ENCODE measurements around the gene NPTN. TPM values are rescaled to one million over a fixed set of nuclear protein-coding genes. Genes with fewer than 3 reads are reported as not detected.

The NPTN gene
- total RNA-seq, 1 experiment from 2014 or later, result 190 TPM

DNA sequence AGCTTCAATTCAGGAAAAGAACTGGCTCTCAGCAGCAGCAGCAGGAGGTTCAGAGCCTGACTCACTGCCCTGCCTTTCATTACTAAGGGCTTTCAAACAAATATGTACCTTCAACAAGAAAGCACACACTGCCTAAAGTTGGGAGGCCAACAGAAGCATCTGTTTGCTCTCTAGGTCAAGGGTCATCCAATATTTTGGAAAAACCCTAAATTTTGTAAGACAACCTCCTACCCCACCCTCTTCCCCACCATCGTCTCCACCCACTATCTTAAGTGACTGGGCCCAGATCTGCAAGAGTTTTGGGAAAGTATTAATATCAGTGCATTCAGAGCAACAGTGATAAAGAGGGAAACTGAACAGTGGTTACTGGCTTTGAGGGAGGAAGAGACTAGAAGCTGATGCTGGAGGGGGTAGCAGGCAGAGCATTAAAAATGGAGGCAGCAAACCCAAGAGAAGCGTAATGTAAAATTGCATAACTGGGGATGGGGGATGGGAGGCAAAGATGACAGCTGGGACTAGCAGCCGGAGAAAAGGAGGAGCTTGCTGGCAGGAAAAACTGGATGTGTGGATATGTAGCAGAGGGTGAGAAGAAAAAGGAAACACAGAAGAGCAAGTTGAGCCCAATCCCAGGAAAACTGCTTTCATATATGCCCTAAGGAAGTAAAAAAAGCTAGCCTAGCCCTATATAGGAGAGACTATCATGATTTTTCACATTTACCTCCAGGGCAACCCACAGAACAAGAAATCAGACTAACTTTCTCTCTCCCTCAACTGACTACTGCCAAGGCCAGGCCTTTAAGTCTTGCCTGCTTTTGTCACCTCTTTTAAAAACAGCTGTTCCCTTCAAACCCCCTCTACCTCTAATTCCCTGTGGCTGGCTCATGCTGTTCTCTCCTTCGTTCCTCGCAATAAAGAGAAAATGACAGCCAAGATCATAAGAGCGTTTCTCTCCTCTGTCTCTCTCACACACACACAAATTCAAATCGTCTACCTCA lies 31.4 kb downstream of the NPTN start:
- H3K36me3 Mint-ChIP-seq (ENCODE audit: insufficient read depth, unreplicated experiment), result no peaks in the 10 kb centered on the region
- no TSS peak for BruUV-seq (replicated peaks)
- H3K27ac Mint-ChIP-seq (ENCODE audit: unreplicated experiment), result no peak overlapping the region
- H3K4me1 Mint-ChIP-seq (ENCODE audit: low read depth, unreplicated experiment), result peaks cover 12% of the 10 kb centered on the region
- no peaks in the 10 kb centered on the region for H3K9me3 Mint-ChIP-seq (ENCODE audit: low read depth, unreplicated experiment)
- intact Hi-C loops (cut with micrococcal nuclease; ENCODE audit: unreplicated experiment), result no loop called here
- CTCF ChIA-PET, result interaction anchor here (0.8 to 1.6 kb wide), 4 partner anchors 12 to 188 kb away, joined by 3 to 4 read pairs (median 4); no protein-coding TSS in a partner anchor
- H3K27me3 Mint-ChIP-seq (ENCODE audit: unreplicated experiment), result no peaks in the 10 kb centered on the region
- H3K4me3 Mint-ChIP-seq (ENCODE audit: low read depth, unreplicated experiment), result no peak overlapping the region
- TF ChIP-seq, protein P1, sequence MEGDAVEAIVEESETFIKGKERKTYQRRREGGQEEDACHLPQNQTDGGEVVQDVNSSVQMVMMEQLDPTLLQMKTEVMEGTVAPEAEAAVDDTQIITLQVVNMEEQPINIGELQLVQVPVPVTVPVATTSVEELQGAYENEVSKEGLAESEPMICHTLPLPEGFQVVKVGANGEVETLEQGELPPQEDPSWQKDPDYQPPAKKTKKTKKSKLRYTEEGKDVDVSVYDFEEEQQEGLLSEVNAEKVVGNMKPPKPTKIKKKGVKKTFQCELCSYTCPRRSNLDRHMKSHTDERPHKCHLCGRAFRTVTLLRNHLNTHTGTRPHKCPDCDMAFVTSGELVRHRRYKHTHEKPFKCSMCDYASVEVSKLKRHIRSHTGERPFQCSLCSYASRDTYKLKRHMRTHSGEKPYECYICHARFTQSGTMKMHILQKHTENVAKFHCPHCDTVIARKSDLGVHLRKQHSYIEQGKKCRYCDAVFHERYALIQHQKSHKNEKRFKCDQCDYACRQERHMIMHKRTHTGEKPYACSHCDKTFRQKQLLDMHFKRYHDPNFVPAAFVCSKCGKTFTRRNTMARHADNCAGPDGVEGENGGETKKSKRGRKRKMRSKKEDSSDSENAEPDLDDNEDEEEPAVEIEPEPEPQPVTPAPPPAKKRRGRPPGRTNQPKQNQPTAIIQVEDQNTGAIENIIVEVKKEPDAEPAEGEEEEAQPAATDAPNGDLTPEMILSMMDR (IDR thresholded peaks at IDR 0.05; ENCODE audit: unreplicated experiment), result no peak
- peak; percentile 15 for DNase-seq

DNA sequence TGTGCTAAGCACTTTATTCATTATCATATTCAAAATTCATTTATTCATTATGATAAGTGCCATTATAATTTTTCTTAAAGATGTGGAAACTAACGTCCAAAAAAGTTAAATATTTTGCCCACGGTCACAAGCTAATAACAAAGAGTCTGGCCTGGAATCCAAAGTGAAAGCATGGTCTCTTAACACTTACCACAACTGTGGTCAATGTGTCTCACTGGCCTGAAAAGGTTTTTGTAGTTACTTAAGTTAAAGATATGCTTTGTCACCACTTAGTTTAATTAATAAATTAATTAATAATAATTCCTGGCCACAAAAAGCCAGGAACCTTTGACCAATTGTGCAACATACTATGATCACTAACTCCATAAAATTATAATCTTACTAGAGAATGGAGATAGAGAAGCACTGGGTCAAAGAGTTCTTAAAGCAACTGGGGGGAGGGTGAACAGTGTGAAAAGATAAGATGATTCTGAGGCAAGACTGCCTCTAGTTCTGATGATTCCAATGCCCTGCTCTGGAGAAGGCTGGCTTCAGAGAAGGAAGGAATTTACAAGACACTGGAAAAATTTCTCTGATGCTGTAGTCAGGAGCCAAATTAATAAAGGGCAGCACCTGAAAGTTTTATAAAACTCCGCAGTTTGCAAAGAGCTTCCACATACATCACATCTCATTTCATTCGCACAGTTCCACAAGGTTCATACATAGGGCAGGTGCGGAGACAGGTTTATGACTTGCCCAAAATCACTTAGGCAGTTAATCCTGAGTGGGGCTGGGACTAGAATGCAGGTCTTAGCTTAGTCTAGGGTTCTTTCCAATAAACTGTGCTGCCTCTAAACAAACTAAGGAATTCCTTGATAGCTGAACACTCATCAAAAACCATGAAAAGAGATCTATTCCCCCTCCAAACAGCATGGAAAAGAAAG lies 32.5 kb downstream of the NPTN start:
- intact Hi-C loops (cut with micrococcal nuclease; ENCODE audit: unreplicated experiment), result no loop called here
- TF ChIP-seq, protein P1 (IDR thresholded peaks at IDR 0.05; ENCODE audit: unreplicated experiment), result no peak
- Mint-ChIP-seq H3K27me3 (ENCODE audit: unreplicated experiment) (no peaks in the 10 kb centered on the region), H3K4me1 (ENCODE audit: low read depth, unreplicated experiment) (peaks cover 11% of the 10 kb centered on the region), H3K27ac (ENCODE audit: unreplicated experiment) (no peak overlapping the region), H3K9me3 (ENCODE audit: low read depth, unreplicated experiment) (no peaks in the 10 kb centered on the region), H3K4me3 (ENCODE audit: low read depth, unreplicated experiment) (no peak overlapping the region), H3K36me3 (ENCODE audit: insufficient read depth, unreplicated experiment) (no peaks in the 10 kb centered on the region)
- BruUV-seq (replicated peaks), result no TSS peak
- no peak for DNase-seq
- CTCF ChIA-PET, result interaction anchor here (0.6 to 1.6 kb wide), 5 partner anchors 11 to 187 kb away, joined by 3 to 4 read pairs (median 3); no protein-coding TSS in a partner anchor

DNA sequence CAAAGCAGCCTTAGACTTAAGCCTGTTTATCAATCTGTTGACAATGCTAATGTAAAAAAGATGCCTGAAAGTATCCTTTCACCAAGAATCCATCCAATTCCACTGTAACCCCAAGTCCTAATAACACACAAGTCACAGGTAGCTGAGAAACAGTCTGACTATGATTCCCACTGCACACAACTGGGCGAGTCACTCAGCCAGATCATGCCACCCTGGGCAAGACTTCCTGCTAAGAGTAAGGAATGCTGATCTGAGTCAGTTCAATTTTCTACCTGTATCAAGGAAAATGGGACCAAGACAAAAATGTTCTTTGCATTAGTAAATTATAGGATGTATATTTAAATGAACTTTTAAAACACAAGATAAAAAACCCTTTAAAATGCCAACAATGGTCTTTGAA lies 33.3 kb downstream of the NPTN start:
- CTCF ChIA-PET, result interaction anchor here (0.6 to 1.6 kb wide), 3 partner anchors 10 to 39 kb away, joined by 3 to 4 read pairs (median 3); no protein-coding TSS in a partner anchor
- Mint-ChIP-seq H3K36me3 (ENCODE audit: insufficient read depth, unreplicated experiment) (no peaks in the 10 kb centered on the region), H3K27ac (ENCODE audit: unreplicated experiment) (no peak overlapping the region), H3K4me3 (ENCODE audit: low read depth, unreplicated experiment) (no peak overlapping the region), H3K9me3 (ENCODE audit: low read depth, unreplicated experiment) (no peaks in the 10 kb centered on the region), H3K4me1 (ENCODE audit: low read depth, unreplicated experiment) (peaks cover 11% of the 10 kb centered on the region), H3K27me3 (ENCODE audit: unreplicated experiment) (no peaks in the 10 kb centered on the region)
- TF ChIP-seq, protein P1 (IDR thresholded peaks at IDR 0.05; ENCODE audit: unreplicated experiment), result no peak
- peak; percentile 48 for DNase-seq
- BruUV-seq (replicated peaks), result no TSS peak
- intact Hi-C loops (cut with micrococcal nuclease; ENCODE audit: unreplicated experiment), result no loop called here

DNA sequence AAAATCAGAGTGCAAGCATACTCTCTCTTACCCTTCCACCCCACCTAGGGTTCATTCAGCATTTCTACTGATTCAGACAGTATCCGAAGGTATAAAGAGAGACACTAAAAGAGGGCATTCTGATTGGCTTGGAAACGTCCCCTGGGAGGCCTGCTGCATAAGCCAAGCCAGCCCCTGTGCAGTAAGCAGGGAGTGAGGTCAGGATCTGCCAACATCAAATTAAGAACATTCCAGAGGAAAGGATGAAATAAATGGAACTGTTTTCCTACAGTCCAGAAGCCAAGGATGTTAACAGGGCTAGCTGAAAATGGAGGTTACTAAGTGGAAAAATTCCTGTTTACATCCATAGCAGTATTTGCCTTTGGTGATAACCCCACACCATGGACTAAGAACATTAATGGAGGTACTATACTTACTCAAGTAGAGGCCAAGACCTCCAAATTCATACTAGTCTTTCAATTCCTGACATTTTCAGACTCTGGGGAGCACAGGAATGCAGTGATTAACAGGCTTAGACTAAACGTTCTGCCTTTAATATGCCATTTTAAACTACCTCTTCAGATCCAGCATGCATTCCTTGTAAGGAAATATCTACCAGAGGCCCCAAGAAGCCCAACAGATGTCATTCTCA lies 34.5 kb downstream of the NPTN start:
- TF ChIP-seq, protein P1 (IDR thresholded peaks at IDR 0.05; ENCODE audit: unreplicated experiment), result no peak
- no peaks in the 10 kb centered on the region for H3K27me3 Mint-ChIP-seq (ENCODE audit: unreplicated experiment)
- intact Hi-C loops (cut with micrococcal nuclease; ENCODE audit: unreplicated experiment), result no loop called here
- H3K4me1 Mint-ChIP-seq (ENCODE audit: low read depth, unreplicated experiment), result peaks cover 11% of the 10 kb centered on the region
- H3K36me3 Mint-ChIP-seq (ENCODE audit: insufficient read depth, unreplicated experiment), result no peaks in the 10 kb centered on the region
- CTCF ChIA-PET, result no interaction called here
- no peaks in the 10 kb centered on the region for H3K9me3 Mint-ChIP-seq (ENCODE audit: low read depth, unreplicated experiment)
- no peak overlapping the region for H3K4me3 Mint-ChIP-seq (ENCODE audit: low read depth, unreplicated experiment)
- no TSS peak for BruUV-seq (replicated peaks)
- H3K27ac Mint-ChIP-seq (ENCODE audit: unreplicated experiment), result no peak overlapping the region
- no peak for DNase-seq
